Smooth muscle cell (in vitro differentiated cells): ENCODE data around the gene PARP8. TPM values are rescaled to one million over a fixed set of nuclear protein-coding genes. Genes with fewer than 3 reads are reported as not detected.
"Not testable (repeated sequence)": the region's sequence is repeated elsewhere in the genome, so short reads cannot be mapped to it uniquely, and the experiment has no call there.

ENCODE experiments used
- DNase-seq: peaks from one replicate; lab custom pipeline; 2025; ENCODE audit not compliant: unreplicated experiment; lab: John Stamatoyannopoulos, UW
- H2AFZ ChIP-seq: fragments of 200-600 bp; sonication (generic); 2 replicates; pipeline ENCODE4 v1.6.0; 2016; ENCODE audit warnings: antibody characterized with exemption, low read depth, mild to moderate bottlenecking
- H3F3A ChIP-seq: fragments of 200-600 bp; sonication (generic); 2 replicates; pipeline ENCODE4 v1.6.0; 2017; ENCODE audit warnings: antibody characterized with exemption, low read depth
- H3K27ac ChIP-seq: fragments of 200-600 bp; sonication (generic); 2 replicates; pipeline ENCODE4 v1.5.1; 2016; ENCODE audit warnings: low read depth, mild to moderate bottlenecking
- H3K27me3 ChIP-seq: fragments of 200-600 bp; sonication (generic); 2 replicates; pipeline ENCODE4 v1.6.1; 2016; ENCODE audit warnings: low read depth, mild to moderate bottlenecking
- H3K36me3 ChIP-seq: fragments of 200-600 bp; sonication (generic); 2 replicates; pipeline ENCODE4 v1.5.1; 2016; ENCODE audit warnings: low read depth
- H3K4me1 ChIP-seq: fragments of 200-600 bp; sonication (generic); 2 replicates; pipeline ENCODE4 v1.5.1; 2016; ENCODE audit warnings: low read depth
- H3K4me2 ChIP-seq: fragments of 200-600 bp; sonication (generic); 2 replicates; pipeline ENCODE4 v1.6.0; 2016; ENCODE audit warnings: mild to moderate bottlenecking
- H3K4me3 ChIP-seq: fragments of 200-600 bp; sonication (generic); 2 replicates; pipeline ENCODE4 v1.5.1; 2016; ENCODE audit warnings: mild to moderate bottlenecking
- H3K79me2 ChIP-seq: fragments of 200-600 bp; sonication (generic); 2 replicates; pipeline ENCODE4 v1.6.0; 2016; ENCODE audit warnings: low read depth, mild to moderate bottlenecking
- H3K9ac ChIP-seq: fragments of 200-600 bp; sonication (generic); 2 replicates; pipeline ENCODE4 v1.6.0; 2016; ENCODE audit warnings: low read depth
- H3K9me3 ChIP-seq: fragments of 200-600 bp; sonication (generic); replicated peaks from 2 replicates; pipeline ENCODE4 v1.5.1; 2016; ENCODE audit warnings: low read depth
- H4K20me1 ChIP-seq: fragments of 200-600 bp; sonication (generic); 2 replicates; pipeline ENCODE4 v1.6.0; 2016; ENCODE audit warnings: low read depth
- CTCF ChIP-seq: fragments of 200-600 bp; sonication (generic); IDR thresholded peaks from 2 replicates; pipeline ENCODE4 v1.5.1; 2017; ENCODE audit warnings: borderline replicate concordance, mild to moderate bottlenecking, antibody characterized with exemption; ENCODE audit not compliant: insufficient read depth, poor library complexity, severe bottlenecking
- WGBS: methylation state at CpG from one replicate; pipeline ENCODE4 v1.1.7; 2016; ENCODE audit warnings: low lambda C conversion rate; 5-methylcytosine and 5-hydroxymethylcytosine counted together
- polyA plus RNA-seq: library from polyadenylated mRNA; unstranded; fragments of >200 nt; fragmentation: Nextera tagmentation; extraction: Ambion mirVana; gene quantifications from 2 replicates; pipeline ENCODE4 v1.2.1, GENCODE V29; 2016
- total RNA-seq: library from RNA; depleted of rRNA; stranded (reverse); fragments of >200 nt; gene quantifications from 2 replicates; pipeline ENCODE4 v1.2.3, GENCODE V29; 2014

The PARP8 gene
- total and polyA plus RNA-seq, 2 experiments from 2014 or later, result 13.6 to 36.2 TPM

GRCh38 chr5:50687548-50687947 is 21.1 kb downstream of the PARP8 start:
- no peaks in the 10 kb centered on the region for H3F3A ChIP-seq
- 95% methylated on average over 4 of the region's 4 CpGs for WGBS
- peaks cover 10% of the 10 kb centered on the region for H4K20me1 ChIP-seq
- no peaks in the 10 kb centered on the region for H3K9me3 ChIP-seq
- DNase-seq, result no peak
- no peak overlapping the region for H3K9ac ChIP-seq
- TF ChIP-seq CTCF, result no peak
- peaks cover 28% of the 10 kb centered on the region for H3K79me2 ChIP-seq
- H2AFZ ChIP-seq, result no peak overlapping the region
- no peaks in the 10 kb centered on the region for H3K36me3 ChIP-seq
- no peak overlapping the region for H3K4me2 ChIP-seq
- H3K27ac ChIP-seq, result no peak overlapping the region
- no peaks in the 10 kb centered on the region for H3K27me3 ChIP-seq
- no peak overlapping the region for H3K4me3 ChIP-seq
- peaks cover 8% of the 10 kb centered on the region for H3K4me1 ChIP-seq

GRCh38 chr5:50691399-50692016 is 25.1 kb downstream of the PARP8 start:
- H3K9ac ChIP-seq, result no peak overlapping the region
- no peak overlapping the region for H3K27ac ChIP-seq
- DNase-seq, result no peak
- H3K79me2 ChIP-seq, result peaks cover 37% of the 10 kb centered on the region
- peaks cover 17% of the 10 kb centered on the region for H3K4me1 ChIP-seq
- peaks cover 41% of the 10 kb centered on the region for H4K20me1 ChIP-seq
- no peak for TF ChIP-seq CTCF
- no peak overlapping the region for H3K4me3 ChIP-seq
- no peak overlapping the region for H2AFZ ChIP-seq
- no peaks in the 10 kb centered on the region for H3K9me3 ChIP-seq
- no peaks in the 10 kb centered on the region for H3K36me3 ChIP-seq
- H3F3A ChIP-seq, result no peaks in the 10 kb centered on the region
- H3K4me2 ChIP-seq, result no peak overlapping the region
- no peaks in the 10 kb centered on the region for H3K27me3 ChIP-seq
- 88% methylated on average over 5 of the region's 5 CpGs for WGBS

GRCh38 chr5:50694027-50694590 is 27.7 kb downstream of the PARP8 start:
- Histone ChIP-seq H3F3A (no peaks in the 10 kb centered on the region), H3K79me2 (peaks cover 46% of the 10 kb centered on the region), H3K4me3 (no peak overlapping the region), H3K27ac (no peak overlapping the region), H3K4me1 (peaks cover 17% of the 10 kb centered on the region), H3K36me3 (no peaks in the 10 kb centered on the region), H3K27me3 (no peaks in the 10 kb centered on the region), H4K20me1 (peaks cover 61% of the 10 kb centered on the region), H2AFZ (no peak overlapping the region), H3K9ac (no peak overlapping the region), H3K4me2 (no peak overlapping the region), H3K9me3 (no peaks in the 10 kb centered on the region)
- no peak for TF ChIP-seq CTCF
- no peak for DNase-seq

- not testable (repeated sequence) for H3K9ac ChIP-seq, H3K36me3 ChIP-seq, H3K4me2 ChIP-seq, H3K27ac ChIP-seq, H2AFZ ChIP-seq, H3F3A ChIP-seq, H3K4me3 ChIP-seq, H3K9me3 ChIP-seq, DNase-seq, H3K27me3 ChIP-seq
- H3K4me1 ChIP-seq, result peaks cover 17% of the 10 kb centered on the region
- 97% methylated on average over 4 of the region's 4 CpGs for WGBS
- peaks cover 43% of the 10 kb centered on the region for H3K79me2 ChIP-seq
- H4K20me1 ChIP-seq, result peaks cover 66% of the 10 kb centered on the region
These were observed 28.2 kb downstream of the PARP8 start for GRCh38 chr5:50694626-50695025.
